Measurements from ENCODE around the gene ASPHD2.

Gene ASPHD2

GRCh38 chr22:26447584-26448329 is 18.7 kb downstream of the ASPHD2 start:
- no peak overlapping the region for H3K4me3 ChIP-seq (ENCODE audit: low read depth, low read length)
- TF ChIP-seq CTCF (IDR thresholded peaks at IDR 0.05; ENCODE audit: borderline replicate concordance, insufficient read depth, low read depth, low read length) = no peak

- H3K4me3 ChIP-seq (ENCODE audit: low read depth, low read length) = no peak overlapping the region
- TF ChIP-seq CTCF (IDR thresholded peaks at IDR 0.05; ENCODE audit: borderline replicate concordance, insufficient read depth, low read depth, low read length) = no peak
These were observed 19.3 kb downstream of the ASPHD2 start for GRCh38 chr22:26448334-26448733.

GRCh38 chr22:26448941-26449340 is 19.9 kb downstream of the ASPHD2 start:
- no peak for TF ChIP-seq CTCF (IDR thresholded peaks at IDR 0.05; ENCODE audit: borderline replicate concordance, insufficient read depth, low read depth, low read length)
- H3K4me3 ChIP-seq (ENCODE audit: low read depth, low read length) = no peak overlapping the region

GRCh38 chr22:26450453-26451185 is 21.6 kb downstream of the ASPHD2 start:
- H3K4me3 ChIP-seq (ENCODE audit: low read depth, low read length) = no peak overlapping the region
- TF ChIP-seq CTCF (IDR thresholded peaks at IDR 0.05; ENCODE audit: borderline replicate concordance, insufficient read depth, low read depth, low read length) = no peak

- no peak overlapping the region for H3K4me3 ChIP-seq (ENCODE audit: low read depth, low read length)
- no peak for TF ChIP-seq CTCF (IDR thresholded peaks at IDR 0.05; ENCODE audit: borderline replicate concordance, insufficient read depth, low read depth, low read length)
These were observed 23.4 kb downstream of the ASPHD2 start for GRCh38 chr22:26452236-26453016.

- H3K4me3 ChIP-seq (ENCODE audit: low read depth, low read length) = no peak overlapping the region
- no peak for TF ChIP-seq CTCF (IDR thresholded peaks at IDR 0.05; ENCODE audit: borderline replicate concordance, insufficient read depth, low read depth, low read length)
These were observed 24.2 kb downstream of the ASPHD2 start for GRCh38 chr22:26453216-26453615.
